ENCODE data around the gene PDK2. TPM values are rescaled to one million over a fixed set of nuclear protein-coding genes. Genes with fewer than 3 reads are reported as not detected.

PDK2 gene
- total and polyA plus RNA-seq, 3 experiments from 2014 or later: 19.5 to 41.2 (median 22.4) TPM

- peaks cover 9% of the 10 kb centered on the region for H3K27me3 ChIP-seq (ENCODE audit: insufficient read depth, low read length, poor library complexity, severe bottlenecking)
- no peaks in the 10 kb centered on the region for H3K36me3 ChIP-seq (ENCODE audit: insufficient read depth, low read length)
- peak overlapping the region in 5 of 7 donors; percentile 32 to 71 (median 48) for H3K4me3 Mint-ChIP-seq
- no peaks in the 10 kb centered on the region for H3K9me3 Mint-ChIP-seq
- peaks cover 5 to 11% (median 5%) of the 10 kb centered on the region in 3 donors for H3K4me1 Mint-ChIP-seq
- no peak overlapping the region for H3K27ac Mint-ChIP-seq
- H3K9me3 ChIP-seq (ENCODE audit: low read length): no peaks in the 10 kb centered on the region
- peaks cover 16 to 54% of the 10 kb centered on the region in 2 donors for H3K27me3 Mint-ChIP-seq
- CTCF ChIA-PET: interaction anchor here (0.8 to 4.5 kb wide), 21 partner anchors 9 to 191 kb away, joined by 3 to 20 read pairs (median 5); partner anchors contain the start of gene SGCA
- H3K4me1 ChIP-seq (ENCODE audit: insufficient read depth, low read length): no peaks in the 10 kb centered on the region
- H3K36me3 Mint-ChIP-seq: no peaks in the 10 kb centered on the region
- POLR2A ChIA-PET: interaction anchor here (0.6 kb wide), 1 partner anchor 24 kb away, joined by 3 read pairs; no protein-coding TSS in a partner anchor
- peak; percentile 26 to 71 (median 45) for DNase-seq
- H3K4me3 ChIP-seq (ENCODE audit: low read length): no peak overlapping the region
- no peak overlapping the region for H3K27ac ChIP-seq (ENCODE audit: low read depth, low read length)
Observed at GRCh38 chr17:50117202-50118051, 22.3 kb downstream of the PDK2 start.

DNA sequence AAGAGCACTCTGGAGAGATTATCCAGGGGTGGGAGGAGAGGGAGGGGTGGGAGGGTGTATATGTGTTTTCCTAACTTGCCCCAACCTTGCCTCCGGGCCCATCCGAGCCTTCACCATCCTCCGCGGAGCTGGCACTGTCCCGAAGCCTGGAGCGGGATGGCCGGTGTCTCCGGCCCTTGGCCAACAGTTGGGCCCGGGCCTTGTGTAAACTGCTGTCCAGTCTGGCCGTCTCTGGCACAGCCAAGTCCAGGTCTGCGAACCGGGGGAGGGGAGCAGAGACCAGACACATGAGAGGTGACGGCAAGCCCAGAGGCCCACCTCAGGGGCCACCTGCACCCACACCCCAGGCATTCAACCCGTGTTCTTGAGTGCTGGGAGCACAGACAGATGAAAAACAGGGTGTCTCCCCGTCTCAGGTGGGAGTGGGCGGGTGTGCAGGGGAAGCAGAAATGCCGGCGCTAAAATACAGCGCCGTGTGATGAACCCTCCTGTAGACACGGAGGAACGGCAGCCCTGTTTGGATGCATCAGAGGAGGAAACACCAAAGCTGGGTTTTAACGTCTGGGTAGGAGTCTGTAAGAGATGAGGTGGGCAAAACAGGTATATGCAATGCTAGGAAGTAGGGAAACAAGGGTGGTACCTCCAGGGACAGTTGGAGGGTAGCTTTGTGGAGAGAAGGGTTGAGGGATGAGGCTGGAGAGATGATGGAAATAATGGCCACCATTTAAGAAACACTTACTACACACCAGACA lies 23.1 kb downstream of the PDK2 start:
- CTCF ChIA-PET: interaction anchor here (0.8 to 4.5 kb wide), 18 partner anchors 8 to 180 kb away, joined by 3 to 20 read pairs (median 5); partner anchors contain the start of gene SGCA
- H3K4me1 Mint-ChIP-seq: peaks cover 5 to 11% (median 5%) of the 10 kb centered on the region in 3 donors
- Histone ChIP-seq H3K36me3 (ENCODE audit: insufficient read depth, low read length) (no peaks in the 10 kb centered on the region), H3K4me1 (ENCODE audit: insufficient read depth, low read length) (no peaks in the 10 kb centered on the region), H3K27me3 (ENCODE audit: insufficient read depth, low read length, poor library complexity, severe bottlenecking) (peaks cover 9% of the 10 kb centered on the region), H3K9me3 (ENCODE audit: low read length) (no peaks in the 10 kb centered on the region), H3K27ac (ENCODE audit: low read depth, low read length) (no peak overlapping the region), H3K4me3 (ENCODE audit: low read length) (no peak overlapping the region)
- H3K36me3 Mint-ChIP-seq: no peaks in the 10 kb centered on the region
- H3K27ac Mint-ChIP-seq: no peak overlapping the region
- peaks cover 16 to 57% of the 10 kb centered on the region in 2 donors for H3K27me3 Mint-ChIP-seq
- H3K4me3 Mint-ChIP-seq: peak overlapping the region in 1 of 7 donors; percentile 29
- no peak for DNase-seq
- POLR2A ChIA-PET: interaction anchor here (0.6 kb wide), 1 partner anchor 25 kb away, joined by 3 read pairs; no protein-coding TSS in a partner anchor
- no peaks in the 10 kb centered on the region for H3K9me3 Mint-ChIP-seq

DNA sequence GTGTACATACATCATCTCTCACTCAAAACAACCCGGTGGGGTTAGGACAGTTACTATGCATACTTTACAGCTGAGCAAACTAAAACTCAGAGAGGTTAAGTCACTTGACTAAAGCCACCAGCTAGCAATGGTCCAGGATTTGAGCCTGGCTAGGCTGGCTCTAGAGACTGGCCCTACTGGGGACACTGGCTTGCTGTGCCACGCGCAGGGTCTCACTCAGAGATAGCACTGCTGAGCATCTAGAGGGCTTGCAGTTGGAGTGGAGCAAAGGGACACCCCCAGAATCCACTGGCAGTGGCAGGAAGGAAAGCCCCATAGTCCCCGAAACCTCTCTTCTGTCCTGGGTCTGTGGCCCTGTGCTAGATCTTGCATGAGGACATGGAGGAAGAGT lies 23.7 kb downstream of the PDK2 start:
- peaks cover 5 to 11% (median 5%) of the 10 kb centered on the region in 3 donors for H3K4me1 Mint-ChIP-seq
- Histone ChIP-seq H3K27ac (ENCODE audit: low read depth, low read length) (no peak overlapping the region), H3K27me3 (ENCODE audit: insufficient read depth, low read length, poor library complexity, severe bottlenecking) (peaks cover 9% of the 10 kb centered on the region), H3K36me3 (ENCODE audit: insufficient read depth, low read length) (no peaks in the 10 kb centered on the region), H3K4me3 (ENCODE audit: low read length) (no peak overlapping the region), H3K9me3 (ENCODE audit: low read length) (no peaks in the 10 kb centered on the region), H3K4me1 (ENCODE audit: insufficient read depth, low read length) (no peaks in the 10 kb centered on the region)
- no peaks in the 10 kb centered on the region for H3K36me3 Mint-ChIP-seq
- no peak overlapping the region for H3K27ac Mint-ChIP-seq
- H3K4me3 Mint-ChIP-seq: peak overlapping the region in 1 of 7 donors; percentile 29
- DNase-seq: no peak
- POLR2A ChIA-PET: no interaction called here
- H3K27me3 Mint-ChIP-seq: peaks cover 16 to 57% of the 10 kb centered on the region in 2 donors
- no peaks in the 10 kb centered on the region for H3K9me3 Mint-ChIP-seq
- CTCF ChIA-PET: interaction anchor here (0.9 to 2.5 kb wide), 7 partner anchors 21 to 60 kb away, joined by 3 to 13 read pairs (median 4); no protein-coding TSS in a partner anchor

DNA sequence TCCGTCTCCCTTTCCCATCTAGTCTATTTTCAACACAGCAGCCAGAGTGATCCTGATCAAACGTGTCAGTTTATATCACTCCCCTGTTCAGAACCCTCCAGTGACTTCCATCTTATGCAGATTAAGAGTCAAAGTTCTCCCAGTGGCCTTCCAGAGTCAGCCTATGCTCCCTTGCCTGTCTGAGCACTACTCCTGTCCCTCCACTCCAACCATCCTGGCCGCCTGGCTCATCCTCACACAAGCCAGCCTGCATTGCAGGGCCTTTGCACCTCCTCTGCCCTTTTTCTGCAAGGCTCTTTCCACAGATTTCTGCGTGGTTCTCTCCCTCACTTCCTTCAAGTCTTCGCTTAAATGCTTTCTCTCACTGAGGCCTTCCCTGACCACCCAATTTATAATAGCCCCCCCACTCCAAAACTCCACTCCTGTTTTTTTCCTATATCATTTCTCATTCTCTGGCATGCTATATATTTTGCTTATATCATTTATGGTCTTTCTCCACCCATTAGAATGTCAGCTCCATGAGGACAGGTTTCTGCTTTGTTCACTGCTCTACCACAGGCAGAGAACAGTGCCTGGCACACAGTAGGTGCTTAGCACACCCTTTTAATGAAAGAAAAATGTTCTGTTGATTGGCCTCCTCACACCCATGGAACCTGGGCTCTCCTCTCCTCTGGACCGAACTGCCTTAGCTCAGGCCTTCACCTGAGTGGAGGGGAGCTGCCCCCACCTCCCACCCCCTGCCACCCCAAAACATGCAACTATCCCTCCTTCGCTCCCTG lies 25.5 kb downstream of the PDK2 start:
- Mint-ChIP-seq H3K27me3 (peaks cover 16 to 49% of the 10 kb centered on the region in 2 donors), H3K4me1 (peaks cover 2 to 7% (median 5%) of the 10 kb centered on the region in 3 donors), H3K27ac (no peak overlapping the region), H3K36me3 (no peaks in the 10 kb centered on the region), H3K4me3 (no peak overlapping the region), H3K9me3 (no peaks in the 10 kb centered on the region)
- DNase-seq: no peak
- H3K27ac ChIP-seq (ENCODE audit: low read depth, low read length): no peak overlapping the region
- POLR2A ChIA-PET: no interaction called here
- H3K4me3 ChIP-seq (ENCODE audit: low read length): no peak overlapping the region
- CTCF ChIA-PET: interaction anchor here (1.1 to 2.1 kb wide), 3 partner anchors 19 to 33 kb away, joined by 3 to 13 read pairs (median 3); no protein-coding TSS in a partner anchor
- H3K9me3 ChIP-seq (ENCODE audit: low read length): no peaks in the 10 kb centered on the region
- peaks cover 9% of the 10 kb centered on the region for H3K27me3 ChIP-seq (ENCODE audit: insufficient read depth, low read length, poor library complexity, severe bottlenecking)
- no peaks in the 10 kb centered on the region for H3K4me1 ChIP-seq (ENCODE audit: insufficient read depth, low read length)
- no peaks in the 10 kb centered on the region for H3K36me3 ChIP-seq (ENCODE audit: insufficient read depth, low read length)

- Histone ChIP-seq H3K27ac (ENCODE audit: low read depth, low read length) (no peak overlapping the region), H3K9me3 (ENCODE audit: low read length) (no peaks in the 10 kb centered on the region), H3K27me3 (ENCODE audit: insufficient read depth, low read length, poor library complexity, severe bottlenecking) (peaks cover 4% of the 10 kb centered on the region), H3K4me3 (ENCODE audit: low read length) (no peak overlapping the region), H3K4me1 (ENCODE audit: insufficient read depth, low read length) (peaks cover 5% of the 10 kb centered on the region), H3K36me3 (ENCODE audit: insufficient read depth, low read length) (no peaks in the 10 kb centered on the region)
- no peaks in the 10 kb centered on the region for H3K9me3 Mint-ChIP-seq
- CTCF ChIA-PET: interaction anchor here (0.8 to 2.0 kb wide), 5 partner anchors 16 to 77 kb away, joined by 3 to 9 read pairs (median 4); no protein-coding TSS in a partner anchor
- no peak overlapping the region for H3K27ac Mint-ChIP-seq
- no peaks in the 10 kb centered on the region for H3K36me3 Mint-ChIP-seq
- no peak overlapping the region for H3K4me3 Mint-ChIP-seq
- POLR2A ChIA-PET: interaction anchor here (1.4 kb wide), 1 partner anchor 14 kb away, joined by 3 read pairs; no protein-coding TSS in a partner anchor
- H3K27me3 Mint-ChIP-seq: peaks cover 7 to 34% of the 10 kb centered on the region in 2 donors
- no peak for DNase-seq
- H3K4me1 Mint-ChIP-seq: peaks cover 4 to 5% (median 5%) of the 10 kb centered on the region in 3 donors
Observed at GRCh38 chr17:50122945-50123344, 27.8 kb downstream of the PDK2 start.

GRCh38 chr17:50123649-50124349 lies 28.6 kb downstream of the PDK2 start:
- CTCF ChIA-PET: interaction anchor here (0.8 to 2.0 kb wide), 4 partner anchors 15 to 38 kb away, joined by 3 to 9 read pairs (median 5); no protein-coding TSS in a partner anchor

More at GRCh38 chr17:50123649-50124349, 28.6 kb downstream of the PDK2 start:
- Histone ChIP-seq H3K27me3 (ENCODE audit: insufficient read depth, low read length, poor library complexity, severe bottlenecking) (peaks cover 9% of the 10 kb centered on the region), H3K27ac (ENCODE audit: low read depth, low read length) (no peak overlapping the region), H3K4me3 (ENCODE audit: low read length) (no peak overlapping the region), H3K36me3 (ENCODE audit: insufficient read depth, low read length) (no peaks in the 10 kb centered on the region), H3K4me1 (ENCODE audit: insufficient read depth, low read length) (peaks cover 10% of the 10 kb centered on the region), H3K9me3 (ENCODE audit: low read length) (no peaks in the 10 kb centered on the region)
- Mint-ChIP-seq H3K27me3 (peaks cover 10 to 30% of the 10 kb centered on the region in 2 donors), H3K36me3 (no peaks in the 10 kb centered on the region), H3K4me1 (peaks cover 10 to 11% (median 11%) of the 10 kb centered on the region in 3 donors), H3K4me3 (no peak overlapping the region), H3K9me3 (no peaks in the 10 kb centered on the region), H3K27ac (no peak overlapping the region)
- POLR2A ChIA-PET: interaction anchor here (1.4 kb wide), 1 partner anchor 13 kb away, joined by 3 read pairs; no protein-coding TSS in a partner anchor
- DNase-seq: no peak
